ENCODE results near the gene DLGAP1. TPM values are rescaled to one million over a fixed set of nuclear protein-coding genes. Genes with fewer than 3 reads are reported as not detected.

The DLGAP1 gene
- total and polyA plus RNA-seq, 2 of the 4 experiments (the other 2 are of a cell fraction): under 0.01 to 0.09 TPM

- no TSS peak for BruUV-seq (replicated peaks)
- no peak for TF ChIP-seq SMC3 (IDR thresholded peaks at IDR 0.05; ENCODE audit: low read depth, low read length)
- no peak for TF ChIP-seq MXI1 (IDR thresholded peaks at IDR 0.05; ENCODE audit: borderline replicate concordance, low read depth, low read length)
- no peak for TF ChIP-seq MAZ (IDR thresholded peaks at IDR 0.05; ENCODE audit: borderline replicate concordance, low read depth, low read length)
- TF ChIP-seq, protein P1, sequence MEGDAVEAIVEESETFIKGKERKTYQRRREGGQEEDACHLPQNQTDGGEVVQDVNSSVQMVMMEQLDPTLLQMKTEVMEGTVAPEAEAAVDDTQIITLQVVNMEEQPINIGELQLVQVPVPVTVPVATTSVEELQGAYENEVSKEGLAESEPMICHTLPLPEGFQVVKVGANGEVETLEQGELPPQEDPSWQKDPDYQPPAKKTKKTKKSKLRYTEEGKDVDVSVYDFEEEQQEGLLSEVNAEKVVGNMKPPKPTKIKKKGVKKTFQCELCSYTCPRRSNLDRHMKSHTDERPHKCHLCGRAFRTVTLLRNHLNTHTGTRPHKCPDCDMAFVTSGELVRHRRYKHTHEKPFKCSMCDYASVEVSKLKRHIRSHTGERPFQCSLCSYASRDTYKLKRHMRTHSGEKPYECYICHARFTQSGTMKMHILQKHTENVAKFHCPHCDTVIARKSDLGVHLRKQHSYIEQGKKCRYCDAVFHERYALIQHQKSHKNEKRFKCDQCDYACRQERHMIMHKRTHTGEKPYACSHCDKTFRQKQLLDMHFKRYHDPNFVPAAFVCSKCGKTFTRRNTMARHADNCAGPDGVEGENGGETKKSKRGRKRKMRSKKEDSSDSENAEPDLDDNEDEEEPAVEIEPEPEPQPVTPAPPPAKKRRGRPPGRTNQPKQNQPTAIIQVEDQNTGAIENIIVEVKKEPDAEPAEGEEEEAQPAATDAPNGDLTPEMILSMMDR (conservative IDR thresholded peaks at IDR 0.05; ENCODE audit: low read depth, low read length): no peak
- TF ChIP-seq USF2 (IDR thresholded peaks at IDR 0.05; ENCODE audit: low read depth, low read length): no peak
- TF ChIP-seq BHLHE40 (IDR thresholded peaks at IDR 0.05; ENCODE audit: low read depth, low read length): no peak
- no peak for TF ChIP-seq FOS (IDR thresholded peaks at IDR 0.05; ENCODE audit: low read depth, low read length)
- no peak for TF ChIP-seq NFE2L2 (IDR thresholded peaks at IDR 0.05; ENCODE audit: low read depth, low read length)
- TF ChIP-seq RAD21 (IDR thresholded peaks at IDR 0.05; ENCODE audit: low read length): no peak
- TF ChIP-seq RCOR1 (IDR thresholded peaks at IDR 0.05; ENCODE audit: insufficient replicate concordance, low read length): no peak
- TF ChIP-seq MAFK (IDR thresholded peaks at IDR 0.05; ENCODE audit: low read depth, low read length): no peak
- no peak for TF ChIP-seq RFX5 (IDR thresholded peaks at IDR 0.05; ENCODE audit: low read depth, low read length)
- no peak for TF ChIP-seq CHD1 (IDR thresholded peaks at IDR 0.05; ENCODE audit: low read depth, low read length)
- H3K4me3 ChIP-seq (ENCODE audit: insufficient read depth, low read depth, low read length): no peak overlapping the region
- no peak overlapping the region for H3K56ac ChIP-seq (ENCODE audit: extremely low read depth, insufficient read depth, low read length)
- H3K36me3 ChIP-seq (ENCODE audit: control insufficient read depth, insufficient read depth, low read length): no peaks in the 10 kb centered on the region
- no peak overlapping the region for H2AK5ac ChIP-seq (ENCODE audit: low read depth, low read length)
- H2AFZ ChIP-seq (replicated peaks; ENCODE audit: low read length, poor library complexity): no peak overlapping the region
- peak overlapping the region; percentile 58 for H3K18ac ChIP-seq (ENCODE audit: low read depth, low read length)
- dilution Hi-C loops (cut with HindIII; ENCODE audit: low sequenced_read_pairs, unreplicated experiment): no loop called here
- H3K4me1 ChIP-seq (ENCODE audit: control insufficient read depth, insufficient read depth, low read length): peaks cover 10% of the 10 kb centered on the region
- peak overlapping the region; percentile 50 for H4K91ac ChIP-seq (ENCODE audit: insufficient read depth, low read depth, low read length)
- no peak overlapping the region for H2BK15ac ChIP-seq (ENCODE audit: low read depth, low read length)
- H2BK120ac ChIP-seq (ENCODE audit: low read depth, low read length): peak overlapping the region; percentile 16; the same call in 1 of the 2 replicates
- no peaks in the 10 kb centered on the region for H3K9me3 ChIP-seq (ENCODE audit: control insufficient read depth, insufficient read depth, low read length)
- in situ Hi-C loops (cut with MboI; ENCODE audit: low sequenced_read_pairs): no loop called here
- H2BK5ac ChIP-seq (ENCODE audit: low read depth, low read length, poor library complexity, severe bottlenecking): no peak overlapping the region
- no peak overlapping the region for H3K4ac ChIP-seq (ENCODE audit: low read depth, low read length)
- H4K5ac ChIP-seq (ENCODE audit: low read depth, low read length): peak overlapping the region; percentile 57; the same call in 1 of the 2 replicates
- ChIA-PET POLR2A (ENCODE audit: unreplicated experiment) (no interaction called here), CTCF (no interaction called here)
- no peak overlapping the region for H3K23ac ChIP-seq (ENCODE audit: low read depth, low read length)
- no peak overlapping the region for H3K4me2 ChIP-seq (ENCODE audit: low read depth, low read length)
- intact Hi-C loops (cut with micrococcal nuclease): no loop called here
- H3K9me1 ChIP-seq (ENCODE audit: insufficient read depth, low read length): peaks cover 2% of the 10 kb centered on the region; the same call in 1 of the 2 replicates
- no peak overlapping the region; the same call in 1 of the 2 replicates for H2BK20ac ChIP-seq (ENCODE audit: low read depth, low read length)
- ATAC-seq (ENCODE audit: low read depth) (no peak), DNase-seq (no peak)
- peaks cover 4% of the 10 kb centered on the region for H3K27me3 ChIP-seq (ENCODE audit: control insufficient read depth, insufficient read depth, low read length)
- H3K9ac ChIP-seq (ENCODE audit: low read depth, low read length): no peak overlapping the region
- H3K27ac ChIP-seq (ENCODE audit: insufficient read depth, low read length): no peak overlapping the region
- no peak overlapping the region for H3K14ac ChIP-seq (replicated peaks; ENCODE audit: low read depth, low read length)
- no peaks in the 10 kb centered on the region for H3K79me1 ChIP-seq (ENCODE audit: low read depth in 1 of 2, low read length in 2 of 2)
- no peaks in the 10 kb centered on the region for H4K20me1 ChIP-seq (ENCODE audit: insufficient read depth, low read length)
- no peak overlapping the region for H4K8ac ChIP-seq (ENCODE audit: low read depth in 2 of 2, low read length in 2 of 2)
- WGBS, 2 experiments (ENCODE audit: extremely low coverage in 2 of 2, insufficient read length in 1 of 2): no CpG with 5 or more reads among the region's 2 CpGs
- no peak overlapping the region for H2AK9ac ChIP-seq (replicated peaks; ENCODE audit: low read depth, low read length, poor library complexity)
Measured at GRCh38 chr18:3919396-3920061, 535.6 kb downstream of the DLGAP1 start.
